ENCODE results near the gene CR1L. TPM values are rescaled to one million over a fixed set of nuclear protein-coding genes. Genes with fewer than 3 reads are reported as not detected.

The CR1L gene
- polyA plus RNA-seq, 1 donor from 2014 or later: not detected

DNA sequence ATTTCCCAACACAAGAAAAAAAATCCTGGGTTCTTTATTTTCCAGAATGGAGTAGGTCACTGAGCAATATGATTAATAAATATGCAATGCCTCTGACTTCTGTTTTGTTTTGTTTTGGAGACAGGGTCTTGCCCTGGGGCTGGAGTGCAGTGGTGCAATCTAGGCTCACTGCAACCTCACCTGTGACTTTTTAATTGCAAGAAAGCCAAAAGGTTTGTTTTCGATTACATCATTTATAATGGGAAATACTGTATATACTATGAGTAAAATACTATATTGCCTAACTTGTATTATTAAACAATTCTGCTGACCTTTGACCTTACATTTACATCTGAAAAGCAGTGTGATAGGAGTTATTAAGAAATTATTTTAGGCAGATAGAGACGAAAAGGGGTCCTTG is 95.3 kb downstream of the CR1L start (continued):
- TF ChIP-seq EP300 (conservative IDR thresholded peaks at IDR 0.05; ENCODE audit: poor library complexity, severe bottlenecking): no peak

DNA sequence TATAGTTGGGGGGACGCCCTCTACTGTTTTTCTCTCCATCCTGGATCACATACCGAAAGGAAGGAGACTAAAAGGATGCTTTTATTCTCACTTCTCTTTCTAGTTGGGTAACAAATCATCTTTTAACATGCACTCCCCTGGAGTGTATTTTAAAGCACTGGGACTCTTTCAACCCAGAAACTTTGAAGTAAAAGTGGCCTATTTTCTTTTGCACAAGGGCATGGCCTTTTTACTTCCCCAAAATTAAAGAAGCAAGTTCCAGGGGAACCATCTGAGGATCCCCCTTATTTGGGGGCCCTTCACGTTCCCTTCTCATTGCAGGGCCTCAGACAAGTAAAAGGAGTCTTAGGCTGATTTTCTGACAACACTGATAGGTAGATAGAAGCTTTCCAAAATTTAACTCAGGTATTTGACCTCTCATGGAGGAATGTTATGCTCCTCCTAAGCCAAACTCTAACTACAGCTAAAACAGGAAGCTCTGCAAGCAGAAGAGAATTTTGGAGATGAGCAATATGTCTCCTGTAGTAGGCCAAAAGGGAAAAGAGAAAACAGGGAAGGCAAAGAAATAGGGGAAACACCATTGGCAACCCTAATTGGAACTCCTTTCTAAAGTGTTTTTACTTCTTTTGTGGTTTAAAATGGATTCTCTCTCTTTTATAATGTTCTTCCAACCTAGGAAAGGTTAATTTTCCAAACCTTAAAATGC is 98.1 kb downstream of the CR1L start:
- H4K20me1 ChIP-seq (ENCODE audit: insufficient read depth): no peaks in the 10 kb centered on the region
- no peak overlapping the region for H3K27ac ChIP-seq (ENCODE audit: low read length)
- H3F3A ChIP-seq (ENCODE audit: insufficient read depth, low read length, poor library complexity, severe bottlenecking): no peaks in the 10 kb centered on the region
- no peak overlapping the region for H3K9ac ChIP-seq (ENCODE audit: low read length)
- no peaks in the 10 kb centered on the region for H3K27me3 ChIP-seq (ENCODE audit: insufficient read depth, low read depth, low read length)
- H3K36me3 ChIP-seq (ENCODE audit: insufficient read depth, low read length): no peaks in the 10 kb centered on the region
- no peak overlapping the region for H3K4me3 ChIP-seq (ENCODE audit: low read length)
- TF ChIP-seq, protein P1, sequence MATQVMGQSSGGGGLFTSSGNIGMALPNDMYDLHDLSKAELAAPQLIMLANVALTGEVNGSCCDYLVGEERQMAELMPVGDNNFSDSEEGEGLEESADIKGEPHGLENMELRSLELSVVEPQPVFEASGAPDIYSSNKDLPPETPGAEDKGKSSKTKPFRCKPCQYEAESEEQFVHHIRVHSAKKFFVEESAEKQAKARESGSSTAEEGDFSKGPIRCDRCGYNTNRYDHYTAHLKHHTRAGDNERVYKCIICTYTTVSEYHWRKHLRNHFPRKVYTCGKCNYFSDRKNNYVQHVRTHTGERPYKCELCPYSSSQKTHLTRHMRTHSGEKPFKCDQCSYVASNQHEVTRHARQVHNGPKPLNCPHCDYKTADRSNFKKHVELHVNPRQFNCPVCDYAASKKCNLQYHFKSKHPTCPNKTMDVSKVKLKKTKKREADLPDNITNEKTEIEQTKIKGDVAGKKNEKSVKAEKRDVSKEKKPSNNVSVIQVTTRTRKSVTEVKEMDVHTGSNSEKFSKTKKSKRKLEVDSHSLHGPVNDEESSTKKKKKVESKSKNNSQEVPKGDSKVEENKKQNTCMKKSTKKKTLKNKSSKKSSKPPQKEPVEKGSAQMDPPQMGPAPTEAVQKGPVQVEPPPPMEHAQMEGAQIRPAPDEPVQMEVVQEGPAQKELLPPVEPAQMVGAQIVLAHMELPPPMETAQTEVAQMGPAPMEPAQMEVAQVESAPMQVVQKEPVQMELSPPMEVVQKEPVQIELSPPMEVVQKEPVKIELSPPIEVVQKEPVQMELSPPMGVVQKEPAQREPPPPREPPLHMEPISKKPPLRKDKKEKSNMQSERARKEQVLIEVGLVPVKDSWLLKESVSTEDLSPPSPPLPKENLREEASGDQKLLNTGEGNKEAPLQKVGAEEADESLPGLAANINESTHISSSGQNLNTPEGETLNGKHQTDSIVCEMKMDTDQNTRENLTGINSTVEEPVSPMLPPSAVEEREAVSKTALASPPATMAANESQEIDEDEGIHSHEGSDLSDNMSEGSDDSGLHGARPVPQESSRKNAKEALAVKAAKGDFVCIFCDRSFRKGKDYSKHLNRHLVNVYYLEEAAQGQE (IDR thresholded peaks at IDR 0.05; ENCODE audit: borderline replicate concordance): no peak
- TF ChIP-seq EP300 (conservative IDR thresholded peaks at IDR 0.05; ENCODE audit: poor library complexity, severe bottlenecking) (no peak), RAD21 (conservative IDR thresholded peaks at IDR 0.05) (no peak), POLR2AphosphoS5 (IDR thresholded peaks at IDR 0.05) (no peak), TAF1 (IDR thresholded peaks at IDR 0.05; ENCODE audit: low read depth) (no peak), EZH2 (IDR thresholded peaks at IDR 0.05; ENCODE audit: borderline replicate concordance, insufficient read depth, low read length, poor library complexity, severe bottlenecking) (no peak), SMC3 (conservative IDR thresholded peaks at IDR 0.05; ENCODE audit: poor library complexity) (no peak), MXI1 (conservative IDR thresholded peaks at IDR 0.05; ENCODE audit: poor library complexity, severe bottlenecking) (no peak)
- TF ChIP-seq, protein P2, sequence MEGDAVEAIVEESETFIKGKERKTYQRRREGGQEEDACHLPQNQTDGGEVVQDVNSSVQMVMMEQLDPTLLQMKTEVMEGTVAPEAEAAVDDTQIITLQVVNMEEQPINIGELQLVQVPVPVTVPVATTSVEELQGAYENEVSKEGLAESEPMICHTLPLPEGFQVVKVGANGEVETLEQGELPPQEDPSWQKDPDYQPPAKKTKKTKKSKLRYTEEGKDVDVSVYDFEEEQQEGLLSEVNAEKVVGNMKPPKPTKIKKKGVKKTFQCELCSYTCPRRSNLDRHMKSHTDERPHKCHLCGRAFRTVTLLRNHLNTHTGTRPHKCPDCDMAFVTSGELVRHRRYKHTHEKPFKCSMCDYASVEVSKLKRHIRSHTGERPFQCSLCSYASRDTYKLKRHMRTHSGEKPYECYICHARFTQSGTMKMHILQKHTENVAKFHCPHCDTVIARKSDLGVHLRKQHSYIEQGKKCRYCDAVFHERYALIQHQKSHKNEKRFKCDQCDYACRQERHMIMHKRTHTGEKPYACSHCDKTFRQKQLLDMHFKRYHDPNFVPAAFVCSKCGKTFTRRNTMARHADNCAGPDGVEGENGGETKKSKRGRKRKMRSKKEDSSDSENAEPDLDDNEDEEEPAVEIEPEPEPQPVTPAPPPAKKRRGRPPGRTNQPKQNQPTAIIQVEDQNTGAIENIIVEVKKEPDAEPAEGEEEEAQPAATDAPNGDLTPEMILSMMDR (IDR thresholded peaks at IDR 0.05; ENCODE audit: poor library complexity, severe bottlenecking): no peak
- no peaks in the 10 kb centered on the region for H3K79me2 ChIP-seq (replicated peaks; ENCODE audit: insufficient read depth, low read length)
- no peak overlapping the region for H3K4me2 ChIP-seq (ENCODE audit: low read length)
- H3K9me3 ChIP-seq (ENCODE audit: low read length): no peaks in the 10 kb centered on the region
- H3K9me2 ChIP-seq (ENCODE audit: insufficient read depth, low read length): no peaks in the 10 kb centered on the region
- no peak overlapping the region for H2AFZ ChIP-seq (ENCODE audit: low read depth, low read length)

DNA sequence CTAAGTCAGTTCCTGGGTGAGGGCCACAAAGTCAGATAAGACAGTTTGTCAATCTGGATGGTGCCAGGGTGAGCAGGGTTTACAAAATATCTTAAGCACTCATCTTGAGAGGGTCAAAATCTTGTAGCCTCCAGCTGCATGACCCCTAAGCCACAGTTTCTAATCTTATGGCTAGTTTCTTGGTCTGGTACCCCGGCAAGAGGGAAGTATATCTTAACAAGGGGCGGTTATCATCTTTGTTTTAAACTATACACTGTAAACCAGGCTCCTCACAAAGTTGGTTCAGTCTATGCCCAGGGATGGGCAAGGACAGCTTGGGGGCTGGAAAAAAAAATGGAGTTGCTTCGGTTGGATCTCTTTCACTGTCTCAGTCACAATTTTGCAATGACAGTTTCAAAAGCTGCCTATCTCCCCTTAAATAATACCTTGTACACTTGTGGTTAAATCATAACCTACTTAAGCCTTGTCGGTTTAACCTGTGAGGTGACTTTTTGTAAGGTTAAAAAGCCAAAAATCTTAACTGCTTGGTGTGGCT is 99.1 kb downstream of the CR1L start:
- no peaks in the 10 kb centered on the region for H4K20me1 ChIP-seq (ENCODE audit: insufficient read depth)
- no peaks in the 10 kb centered on the region for H3K27me3 ChIP-seq (ENCODE audit: insufficient read depth, low read depth, low read length)
- no peaks in the 10 kb centered on the region for H3K9me2 ChIP-seq (ENCODE audit: insufficient read depth, low read length)
- TF ChIP-seq RAD21 (conservative IDR thresholded peaks at IDR 0.05) (no peak), POLR2AphosphoS5 (IDR thresholded peaks at IDR 0.05) (no peak), EP300 (conservative IDR thresholded peaks at IDR 0.05; ENCODE audit: poor library complexity, severe bottlenecking) (no peak)
- TF ChIP-seq, protein P1 (IDR thresholded peaks at IDR 0.05; ENCODE audit: borderline replicate concordance): no peak
- no peaks in the 10 kb centered on the region for H3K79me2 ChIP-seq (replicated peaks; ENCODE audit: insufficient read depth, low read length)
- H2AFZ ChIP-seq (ENCODE audit: low read depth, low read length): no peak overlapping the region
- no peaks in the 10 kb centered on the region for H3K36me3 ChIP-seq (ENCODE audit: insufficient read depth, low read length)
- no peak overlapping the region for H3K9ac ChIP-seq (ENCODE audit: low read length)
- H3K4me3 ChIP-seq (ENCODE audit: low read length): no peak overlapping the region
- no peaks in the 10 kb centered on the region for H3F3A ChIP-seq (ENCODE audit: insufficient read depth, low read length, poor library complexity, severe bottlenecking)
- no peak overlapping the region for H3K4me2 ChIP-seq (ENCODE audit: low read length)
- no peaks in the 10 kb centered on the region for H3K9me3 ChIP-seq (ENCODE audit: low read length)
- no peak overlapping the region for H3K27ac ChIP-seq (ENCODE audit: low read length)
